HFFc6 (cell line): ENCODE measurements around the gene VSTM2B. TPM values are rescaled to one million over a fixed set of nuclear protein-coding genes. Genes with fewer than 3 reads are reported as not detected.

Source experiments
- DNase-seq: peaks from one replicate; pipeline ENCODE4 v3.0.0-alpha.2; 2018
- H3K27ac Mint-ChIP-seq: 2 replicates; pipeline ENCODE4 v1.8.0; 2020; ENCODE audit warnings: mild to moderate bottlenecking, mixed read lengths
- H3K27me3 Mint-ChIP-seq: 2 replicates; pipeline ENCODE4 v1.8.0; 2021; ENCODE audit warnings: mild to moderate bottlenecking, moderate library complexity, mixed read lengths; ENCODE audit not compliant: insufficient read depth
- H3K36me3 Mint-ChIP-seq: 2 replicates; pipeline ENCODE4 v1.8.0; 2021; ENCODE audit warnings: low read depth, mixed read lengths
- H3K4me1 Mint-ChIP-seq: 2 replicates; pipeline ENCODE4 v1.8.0; 2020; ENCODE audit warnings: low read depth, mixed read lengths
- H3K4me3 Mint-ChIP-seq: 2 replicates; pipeline ENCODE4 v1.8.0; 2020; ENCODE audit warnings: mild to moderate bottlenecking, moderate library complexity, mixed read lengths
- H3K9me3 Mint-ChIP-seq: 2 replicates; pipeline ENCODE4 v1.8.0; 2020; ENCODE audit warnings: mild to moderate bottlenecking, mixed read lengths
- total RNA-seq, 6 experiments: library from RNA; stranded (reverse); fragmentation: NEBNext Ultra II Directional; extraction: Animal tissue kit (Norgen Biotek cat#: 25700); gene quantifications; 2 replicates in 1 of 6; 3 replicates in 5 of 6; pipeline ENCODE4 v1.2.3, GENCODE V29; 2021
- TF ChIP-seq, protein P1 (sequence below): fragments of 200-600 bp; sonication (generic); IDR thresholded peaks from 2 replicates; pipeline ENCODE4 v1.5.0; 2021; ENCODE audit warnings: antibody characterized with exemption, mild to moderate bottlenecking

VSTM2B gene
- total RNA-seq, 6 experiments from 2014 or later: not detected

DNA sequence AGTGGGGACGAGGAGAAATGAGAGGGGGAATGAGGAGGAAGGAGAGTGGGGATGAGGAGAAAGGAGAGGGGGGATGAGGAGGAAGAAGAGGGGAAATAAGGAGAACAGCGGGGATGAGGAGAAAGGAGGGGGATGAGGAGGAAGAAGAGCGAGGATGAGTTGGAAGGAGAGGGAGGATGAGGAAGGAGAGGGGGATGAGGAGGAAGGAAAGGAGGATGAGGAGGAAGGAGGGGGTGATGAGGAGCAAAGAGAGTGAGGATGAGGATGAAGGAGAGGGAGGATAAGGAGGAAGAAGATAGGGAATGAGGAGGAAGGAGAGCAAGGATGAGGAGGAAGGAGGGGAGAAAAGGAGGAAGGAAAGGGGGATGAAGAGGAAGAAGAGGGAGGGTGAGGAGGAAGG is 14.0 kb upstream of the VSTM2B start:
- DNase-seq: no peak
- TF ChIP-seq, protein P1, sequence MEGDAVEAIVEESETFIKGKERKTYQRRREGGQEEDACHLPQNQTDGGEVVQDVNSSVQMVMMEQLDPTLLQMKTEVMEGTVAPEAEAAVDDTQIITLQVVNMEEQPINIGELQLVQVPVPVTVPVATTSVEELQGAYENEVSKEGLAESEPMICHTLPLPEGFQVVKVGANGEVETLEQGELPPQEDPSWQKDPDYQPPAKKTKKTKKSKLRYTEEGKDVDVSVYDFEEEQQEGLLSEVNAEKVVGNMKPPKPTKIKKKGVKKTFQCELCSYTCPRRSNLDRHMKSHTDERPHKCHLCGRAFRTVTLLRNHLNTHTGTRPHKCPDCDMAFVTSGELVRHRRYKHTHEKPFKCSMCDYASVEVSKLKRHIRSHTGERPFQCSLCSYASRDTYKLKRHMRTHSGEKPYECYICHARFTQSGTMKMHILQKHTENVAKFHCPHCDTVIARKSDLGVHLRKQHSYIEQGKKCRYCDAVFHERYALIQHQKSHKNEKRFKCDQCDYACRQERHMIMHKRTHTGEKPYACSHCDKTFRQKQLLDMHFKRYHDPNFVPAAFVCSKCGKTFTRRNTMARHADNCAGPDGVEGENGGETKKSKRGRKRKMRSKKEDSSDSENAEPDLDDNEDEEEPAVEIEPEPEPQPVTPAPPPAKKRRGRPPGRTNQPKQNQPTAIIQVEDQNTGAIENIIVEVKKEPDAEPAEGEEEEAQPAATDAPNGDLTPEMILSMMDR: no peak
- Mint-ChIP-seq H3K9me3 (peaks cover 11% of the 10 kb centered on the region), H3K4me3 (no peak overlapping the region), H3K36me3 (no peaks in the 10 kb centered on the region), H3K27ac (no peak overlapping the region), H3K27me3 (no peaks in the 10 kb centered on the region; the same call in none of the 2 replicates), H3K4me1 (no peaks in the 10 kb centered on the region)

- Mint-ChIP-seq H3K27ac (no peak overlapping the region), H3K9me3 (peaks cover 8% of the 10 kb centered on the region), H3K4me1 (no peaks in the 10 kb centered on the region), H3K27me3 (no peaks in the 10 kb centered on the region; the same call in none of the 2 replicates), H3K36me3 (no peaks in the 10 kb centered on the region), H3K4me3 (no peak overlapping the region)
- DNase-seq: no peak
- TF ChIP-seq, protein P1: no peak
Observed at GRCh38 chr19:29512748-29513147, 13.0 kb upstream of the VSTM2B start.

GRCh38 chr19:29514525-29515232 is 11.1 kb upstream of the VSTM2B start:
- DNase-seq: no peak
- TF ChIP-seq, protein P1: no peak
- H3K9me3 Mint-ChIP-seq: peaks cover 4% of the 10 kb centered on the region; the same call in 1 of the 2 replicates
- no peaks in the 10 kb centered on the region for H3K36me3 Mint-ChIP-seq
- no peak overlapping the region for H3K27ac Mint-ChIP-seq
- no peak overlapping the region for H3K4me3 Mint-ChIP-seq
- H3K27me3 Mint-ChIP-seq: no peaks in the 10 kb centered on the region; the same call in none of the 2 replicates
- H3K4me1 Mint-ChIP-seq: no peaks in the 10 kb centered on the region

GRCh38 chr19:29515233-29515619 is 10.6 kb upstream of the VSTM2B start:
- H3K4me1 Mint-ChIP-seq: no peaks in the 10 kb centered on the region
- no peaks in the 10 kb centered on the region; the same call in 1 of the 2 replicates for H3K9me3 Mint-ChIP-seq
- H3K4me3 Mint-ChIP-seq: no peak overlapping the region
- TF ChIP-seq, protein P1: no peak
- H3K27me3 Mint-ChIP-seq: peaks cover 3% of the 10 kb centered on the region
- no peak for DNase-seq
- H3K36me3 Mint-ChIP-seq: no peaks in the 10 kb centered on the region
- no peak overlapping the region for H3K27ac Mint-ChIP-seq

DNA sequence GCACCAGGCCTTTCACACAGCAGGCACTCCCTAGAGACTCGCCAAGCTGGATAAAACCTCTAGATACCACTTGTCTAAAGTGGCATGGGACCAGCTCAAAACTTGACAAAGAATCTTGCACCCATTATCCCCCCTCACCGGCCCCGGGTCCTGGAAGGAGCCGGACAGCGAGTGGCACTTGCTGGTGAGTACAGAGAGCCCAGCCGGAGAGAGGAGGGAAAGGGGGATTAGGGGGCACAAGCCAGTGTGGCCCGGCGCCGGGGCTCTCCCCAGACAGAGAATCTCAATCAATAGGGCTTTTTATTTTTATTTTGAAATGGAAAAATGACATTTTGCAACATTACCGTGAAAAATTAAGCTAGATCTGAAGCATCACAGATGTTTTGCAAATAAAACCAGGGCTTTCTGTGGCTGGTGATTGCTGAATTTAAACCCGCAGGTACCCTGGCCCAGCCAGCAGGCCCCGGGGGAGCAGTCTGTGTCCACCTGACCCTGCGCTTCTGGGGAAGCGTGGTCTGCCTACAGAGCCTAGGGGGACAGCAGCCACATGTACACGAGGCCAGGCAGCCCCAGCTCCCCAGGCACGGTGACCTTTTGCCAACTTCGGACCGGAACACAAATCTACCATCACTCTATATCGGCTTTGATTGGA is 10.0 kb upstream of the VSTM2B start:
- Mint-ChIP-seq H3K36me3 (no peaks in the 10 kb centered on the region), H3K4me3 (no peak overlapping the region), H3K27ac (no peak overlapping the region), H3K4me1 (no peaks in the 10 kb centered on the region), H3K27me3 (peaks cover 3% of the 10 kb centered on the region), H3K9me3 (no peaks in the 10 kb centered on the region; the same call in 1 of the 2 replicates)
- no peak for DNase-seq
- TF ChIP-seq, protein P1: no peak
